GM13976 (cell line): Measurements from ENCODE around the gene LCN12.

Experiments
- DNase-seq: peaks from one replicate; pipeline ENCODE4 v3.0.0; 2012; ENCODE audit warnings: low spot score
- CTCF ChIP-seq: IDR thresholded peaks from 2 replicates; pipeline ENCODE4 v1.5.1; 2012; ENCODE audit warnings: borderline replicate concordance, mild to moderate bottlenecking; ENCODE audit not compliant: insufficient read depth; ENCODE audit errors: extremely low read depth, missing control alignments, control extremely low read depth
- in situ Hi-C: fragments of 300-500 bp; cut with MboI; formaldehyde crosslinking; loops from one replicate; pipeline ENCODE4 v1.12.0; 2022; ENCODE audit warnings: low sequenced_read_pairs, mixed read lengths, inconsistent platforms; ENCODE audit not compliant: unreplicated experiment

LCN12 gene

GRCh38 chr9:136994888-136995230 lies 42.8 kb downstream of the LCN12 start:
- DNase-seq = no peak
- in situ Hi-C loops = no loop called here
- no peak for TF ChIP-seq CTCF

- in situ Hi-C loops = no loop called here
- no peak for DNase-seq
- no peak for TF ChIP-seq CTCF
Observed at GRCh38 chr9:136995362-136995761, 43.3 kb downstream of the LCN12 start.

GRCh38 chr9:136995772-136996311 lies 43.8 kb downstream of the LCN12 start:
- no peak for DNase-seq
- in situ Hi-C loops = no loop called here
- TF ChIP-seq CTCF = no peak

- in situ Hi-C loops = no loop called here
- no peak for TF ChIP-seq CTCF
- no peak for DNase-seq
Observed at GRCh38 chr9:136996361-136997292, 44.6 kb downstream of the LCN12 start, which contains the start of gene CLIC3. Gene CLIC3 (minus strand): TSS chr9:136996568. CDS start chr9:136996543, 25 bp downstream.

- in situ Hi-C loops = no loop called here
- DNase-seq = no peak
- no peak for TF ChIP-seq CTCF
Observed at GRCh38 chr9:136997371-136997770, 45.3 kb downstream of the LCN12 start.

- in situ Hi-C loops = no loop called here
- DNase-seq = no peak
Observed at GRCh38 chr9:136997830-136998234, 45.8 kb downstream of the LCN12 start.

More at GRCh38 chr9:136997830-136998234, 45.8 kb downstream of the LCN12 start:
- no peak for TF ChIP-seq CTCF
